B cell (primary cell): Measurements from ENCODE around the gene MYH7.

Experiments
- EZH2 ChIP-seq: IDR thresholded peaks from 2 replicates; pipeline ENCODE4 v1.6.1; 2012; ENCODE audit warnings: borderline replicate concordance, low read depth, mild to moderate bottlenecking, moderate library complexity, low read length; ENCODE audit not compliant: insufficient read depth, poor library complexity, severe bottlenecking
- TF ChIP-seq, protein P1 (sequence below): fragments of 200-600 bp; IDR thresholded peaks from one replicate; pipeline ENCODE4 v1.8.0; 2022; ENCODE audit warnings: antibody characterized with exemption, mild to moderate bottlenecking

GRCh38 chr14:23388996-23389395 lies 46.5 kb downstream of the MYH7 start:
- TF ChIP-seq, protein P1, sequence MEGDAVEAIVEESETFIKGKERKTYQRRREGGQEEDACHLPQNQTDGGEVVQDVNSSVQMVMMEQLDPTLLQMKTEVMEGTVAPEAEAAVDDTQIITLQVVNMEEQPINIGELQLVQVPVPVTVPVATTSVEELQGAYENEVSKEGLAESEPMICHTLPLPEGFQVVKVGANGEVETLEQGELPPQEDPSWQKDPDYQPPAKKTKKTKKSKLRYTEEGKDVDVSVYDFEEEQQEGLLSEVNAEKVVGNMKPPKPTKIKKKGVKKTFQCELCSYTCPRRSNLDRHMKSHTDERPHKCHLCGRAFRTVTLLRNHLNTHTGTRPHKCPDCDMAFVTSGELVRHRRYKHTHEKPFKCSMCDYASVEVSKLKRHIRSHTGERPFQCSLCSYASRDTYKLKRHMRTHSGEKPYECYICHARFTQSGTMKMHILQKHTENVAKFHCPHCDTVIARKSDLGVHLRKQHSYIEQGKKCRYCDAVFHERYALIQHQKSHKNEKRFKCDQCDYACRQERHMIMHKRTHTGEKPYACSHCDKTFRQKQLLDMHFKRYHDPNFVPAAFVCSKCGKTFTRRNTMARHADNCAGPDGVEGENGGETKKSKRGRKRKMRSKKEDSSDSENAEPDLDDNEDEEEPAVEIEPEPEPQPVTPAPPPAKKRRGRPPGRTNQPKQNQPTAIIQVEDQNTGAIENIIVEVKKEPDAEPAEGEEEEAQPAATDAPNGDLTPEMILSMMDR: no peak
- TF ChIP-seq EZH2: no peak
